ENCODE results near the gene AMOTL1.
"Not testable (repeated sequence)": the region's sequence is repeated elsewhere in the genome, so short reads cannot be mapped to it uniquely, and the experiment has no call there.

AMOTL1 gene

GRCh38 chr11:94888204-94888603 is 120.0 kb downstream of the AMOTL1 start:
- DNase-seq = no peak

- no peak for DNase-seq
Measured at GRCh38 chr11:94895451-94895850, 127.3 kb downstream of the AMOTL1 start.

- no peak for DNase-seq
Measured at GRCh38 chr11:94895971-94896370, 127.8 kb downstream of the AMOTL1 start.

GRCh38 chr11:94897330-94897768 is 129.2 kb downstream of the AMOTL1 start:
- DNase-seq = peak; percentile 29

- no peak for DNase-seq
Measured at GRCh38 chr11:94907226-94907625, 139.1 kb downstream of the AMOTL1 start.

- no peak for DNase-seq
Measured at GRCh38 chr11:94909371-94909820, 141.2 kb downstream of the AMOTL1 start.

- DNase-seq = no peak
Measured at GRCh38 chr11:94910270-94910669, 142.1 kb downstream of the AMOTL1 start.

- DNase-seq = no peak
Measured at GRCh38 chr11:94910779-94911178, 142.6 kb downstream of the AMOTL1 start.

GRCh38 chr11:94912806-94913205 is 144.7 kb downstream of the AMOTL1 start:
- no peak for DNase-seq

GRCh38 chr11:94913718-94914394 is 145.7 kb downstream of the AMOTL1 start:
- not testable (repeated sequence) for DNase-seq

- no peak for DNase-seq
Measured at GRCh38 chr11:94920311-94920710, 152.2 kb downstream of the AMOTL1 start.

GRCh38 chr11:94922321-94923003 is 154.3 kb downstream of the AMOTL1 start:
- DNase-seq = no peak

GRCh38 chr11:94923004-94923334 is 154.8 kb downstream of the AMOTL1 start:
- DNase-seq = no peak

- DNase-seq = no peak
Measured at GRCh38 chr11:94924171-94924572, 156.0 kb downstream of the AMOTL1 start.

- peak; percentile 37 for DNase-seq
Measured at GRCh38 chr11:94924612-94925011, 156.5 kb downstream of the AMOTL1 start.

GRCh38 chr11:94925422-94926270 is 157.5 kb downstream of the AMOTL1 start:
- peak; percentile 20 for DNase-seq

GRCh38 chr11:94926271-94926625 is 158.1 kb downstream of the AMOTL1 start:
- DNase-seq = no peak
